HCT116 (cell line): ENCODE results near the gene PLD1. TPM values are rescaled to one million over a fixed set of nuclear protein-coding genes. Genes with fewer than 3 reads are reported as not detected.

Source experiments
- ATAC-seq: fragments of 200-7000 bp; cut with Tn5 transposase; 2 replicates; pipeline ENCODE4 v1.9.1; 2020; ENCODE audit warnings: mild to moderate bottlenecking, moderate library complexity
- BruUV-seq: library from RNA; stranded (reverse); fragments of 400-500 nt; replicated peaks from 2 replicates; lab custom pipeline; 2021; lab: Mats Ljungman, UMichigan
- CTCF ChIA-PET: fragments of 300-600 bp; sonication (Branson Sonifier 250); formaldehyde crosslinking; loops from one replicate; lab custom pipeline; 2021; ENCODE audit warnings: antibody characterized with exemption; lab: Charles Lee
- POLR2A ChIA-PET: fragments of 300-600, 350-600 bp; sonication (Branson Sonifier 250); formaldehyde crosslinking; loops from one replicate; lab custom pipeline; 2021; ENCODE audit warnings: antibody characterized with exemption; lab: Charles Lee
- RAD21 ChIA-PET, 2 experiments: fragments of 300-600 bp; sonication (Branson Sonifier 250); formaldehyde crosslinking; loops; one replicate each; lab custom pipeline; 2023; ENCODE audit warnings: low total read pairs in 2 of 2; ENCODE audit not compliant: uncharacterized antibody in 2 of 2, unreplicated experiment in 2 of 2, low non-redundant PET in 1 of 2; lab: Charles Lee
- DNase-seq: peaks from one replicate; pipeline ENCODE4 v3.0.0-alpha.2; 2010; ENCODE audit warnings: low read depth, low spot score
- H2AFZ ChIP-seq: fragments of 200-600 bp; shearing (Covaris generic), sonication (generic); 2 replicates; pipeline ENCODE4 v1.6.1; 2017; ENCODE audit warnings: low read depth, mixed run types, mixed read lengths, antibody characterized with exemption, low read length; ENCODE audit not compliant: poor library complexity, severe bottlenecking
- H3K27ac ChIP-seq: 2 replicates; pipeline ENCODE4 v1.5.1; 2012; ENCODE audit warnings: low read depth, low read length
- H3K27me3 ChIP-seq: fragments of 200-600 bp; sonication (generic); 2 replicates; pipeline ENCODE4 v1.6.1; 2016; ENCODE audit warnings: mixed run types, low read length, mixed read lengths; ENCODE audit not compliant: insufficient read depth
- H3K36me3 ChIP-seq, 2 experiments: fragments of 200-500 bp in 1 of 2; fragments of 200-600 bp in 1 of 2; sonication (Bioruptor generic) in 1 of 2; sonication (generic) in 1 of 2; 2 replicates each; pipeline versions ENCODE4 v1.5.1 to v1.6.1; 2014 to 2016; ENCODE audit warnings: low read length in 2 of 2, inconsistent platforms in 1 of 2, mixed read lengths in 1 of 2, mixed run types in 1 of 2; ENCODE audit not compliant: insufficient read depth in 2 of 2, control insufficient read depth in 1 of 2
- H3K4me1 ChIP-seq, 2 experiments: fragments of 200-600 bp in 1 of 2; sonication (generic) in 1 of 2; 2 replicates each; pipeline versions ENCODE4 v1.5.1 to v1.6.1; 2012 to 2017; ENCODE audit warnings: low read length in 2 of 2, inconsistent platforms in 1 of 2, mild to moderate bottlenecking in 1 of 2, mixed read lengths in 1 of 2, mixed run types in 1 of 2, moderate library complexity in 1 of 2; ENCODE audit not compliant: insufficient read depth in 2 of 2, control insufficient read depth in 1 of 2
- H3K4me2 ChIP-seq: fragments of 200-600 bp; sonication (generic); 2 replicates; pipeline ENCODE4 v1.6.1; 2017; ENCODE audit warnings: mixed run types, low read length, mixed read lengths
- H3K4me3 ChIP-seq, 2 experiments: fragments of 200-600 bp in 1 of 2; sonication (generic) in 1 of 2; replicated peaks in 1 of 2; 2 replicates each; pipeline ENCODE4 v1.5.1; 2011 to 2016; ENCODE audit warnings: low read length in 2 of 2, control low read depth in 1 of 2, low read depth in 1 of 2, mild to moderate bottlenecking in 1 of 2, mixed read lengths in 1 of 2, mixed run types in 1 of 2
- H3K79me2 ChIP-seq: fragments of 200-600 bp; sonication (generic); 2 replicates; pipeline ENCODE4 v1.6.1; 2017; ENCODE audit warnings: mild to moderate bottlenecking, mixed run types, low read length, moderate library complexity, mixed read lengths; ENCODE audit not compliant: insufficient read depth
- H3K9ac ChIP-seq: fragments of 200-600 bp; sonication (generic); 2 replicates; pipeline ENCODE4 v1.6.1; 2016; ENCODE audit warnings: low read length, mixed read lengths
- H3K9me2 ChIP-seq: fragments of 200-600 bp; sonication (generic), shearing (Covaris generic); 2 replicates; pipeline ENCODE4 v1.6.1; 2017; ENCODE audit warnings: mixed run types, mild to moderate bottlenecking, moderate library complexity; ENCODE audit not compliant: insufficient read depth
- H3K9me3 ChIP-seq, 2 experiments: fragments of 200-500 bp in 1 of 2; fragments of 200-600 bp in 1 of 2; sonication (Bioruptor generic) in 1 of 2; sonication (generic) in 1 of 2; 2 replicates each; pipeline ENCODE4 v1.6.1; 2014 to 2017; ENCODE audit warnings: low read length in 2 of 2, mixed read lengths in 2 of 2, inconsistent platforms in 1 of 2, low read depth in 1 of 2, mild to moderate bottlenecking in 1 of 2, mixed run types in 1 of 2, moderate library complexity in 1 of 2; ENCODE audit not compliant: control insufficient read depth in 1 of 2, insufficient read depth in 1 of 2
- H4K20me1 ChIP-seq: fragments of 200-600 bp; sonication (generic), shearing (Covaris generic); 2 replicates; pipeline ENCODE4 v1.6.1; 2017; ENCODE audit warnings: mixed run types, mild to moderate bottlenecking, moderate library complexity; ENCODE audit not compliant: insufficient read depth
- CEBPB ChIP-seq: IDR thresholded peaks from 2 replicates; pipeline ENCODE4 v1.6.1; 2012; ENCODE audit warnings: low read depth
- CTCF ChIP-seq, 3 experiments: fragments of 200-600 bp in 1 of 3; sonication (generic) in 1 of 3; IDR thresholded peaks in 2 of 3; conservative IDR thresholded peaks in 1 of 3; 2 replicates each; pipeline ENCODE4 v1.5.1; 2012 to 2017; ENCODE audit warnings: low read depth in 2 of 3, low read length in 2 of 3, antibody characterized with exemption in 1 of 3, borderline replicate concordance in 1 of 3, control low read depth in 1 of 3, mild to moderate bottlenecking in 1 of 3, mixed read lengths in 1 of 3, mixed run types in 1 of 3, moderate library complexity in 1 of 3; ENCODE audit not compliant: insufficient read depth in 1 of 3
- EZH2 ChIP-seq: fragments of 200-600 bp; sonication (generic); IDR thresholded peaks from 2 replicates; pipeline ENCODE4 v1.6.1; 2017; ENCODE audit warnings: antibody characterized with exemption, mixed run types
- EZH2phosphoT487 ChIP-seq: fragments of 200-600 bp; IDR thresholded peaks from 2 replicates; pipeline ENCODE4 v1.6.1; 2018; ENCODE audit warnings: antibody characterized with exemption, borderline replicate concordance
- JUND ChIP-seq: IDR thresholded peaks from 2 replicates; pipeline ENCODE4 v1.6.1; 2012
- MAX ChIP-seq: IDR thresholded peaks from 2 replicates; pipeline ENCODE4 v1.6.1; 2012
- POLR2AphosphoS5 ChIP-seq: IDR thresholded peaks from 2 replicates; pipeline ENCODE4 v1.6.1; 2011; ENCODE audit warnings: mild to moderate bottlenecking, low read depth, low read length, moderate library complexity
- RAD21 ChIP-seq: IDR thresholded peaks from 2 replicates; pipeline ENCODE4 v1.6.1; 2012; ENCODE audit warnings: low read depth, mild to moderate bottlenecking
- SIN3A ChIP-seq: IDR thresholded peaks from 2 replicates; pipeline ENCODE4 v1.6.1; 2012; ENCODE audit warnings: low read depth
- SP1 ChIP-seq: IDR thresholded peaks from 2 replicates; pipeline ENCODE4 v1.6.1; 2012; ENCODE audit warnings: low read depth
- TCF7L2 ChIP-seq: IDR thresholded peaks from 2 replicates; pipeline ENCODE4 v1.7.0; 2011; ENCODE audit warnings: borderline replicate concordance, inconsistent platforms; ENCODE audit not compliant: insufficient read depth, insufficient read length; ENCODE audit errors: extremely low read depth
- YY1 ChIP-seq: IDR thresholded peaks from 2 replicates; pipeline ENCODE4 v1.6.1; 2011; ENCODE audit warnings: low read length, low read depth, moderate library complexity, mild to moderate bottlenecking; ENCODE audit not compliant: insufficient replicate concordance; ENCODE audit errors: extremely low read depth
- ZFX ChIP-seq: fragments of 450-650 bp; IDR thresholded peaks from 2 replicates; pipeline ENCODE4 v1.6.1; 2017
- ZNF274 ChIP-seq: fragments of 200-500 bp; sonication (Bioruptor generic); IDR thresholded peaks from 2 replicates; pipeline ENCODE4 v1.6.1; 2014; ENCODE audit warnings: mild to moderate bottlenecking, low read depth, low read length, inconsistent platforms
- intact Hi-C: fragments of 100-400 bp; cut with micrococcal nuclease; formaldehyde crosslinking; loops from 2 replicates; pipeline ENCODE4 v1.10.0; 2022
- total RNA-seq: library from RNA; stranded (reverse); gene quantifications from one replicate; pipeline ENCODE4 v1.2.1, GENCODE V29; 2021; ENCODE audit not compliant: unreplicated experiment
- TF ChIP-seq, protein P1 (sequence below): IDR thresholded peaks from 2 replicates; pipeline ENCODE4 v1.6.1; 2012; ENCODE audit warnings: low read depth
- TF ChIP-seq, protein P2 (sequence below): IDR thresholded peaks from 2 replicates; pipeline ENCODE4 v1.6.1; 2011; ENCODE audit warnings: mild to moderate bottlenecking, low read length, moderate library complexity; ENCODE audit not compliant: insufficient replicate concordance; ENCODE audit errors: extremely low read depth
- TF ChIP-seq, protein P3 (sequence below): IDR thresholded peaks from 2 replicates; pipeline ENCODE4 v1.6.1; 2012

Gene PLD1
- total RNA-seq, 1 experiment from 2014 or later = 8.4 TPM

GRCh38 chr3:171832989-171833388 is 22.7 kb upstream of the PLD1 start:
- Histone ChIP-seq H4K20me1 (no peaks in the 10 kb centered on the region), H3K4me2 (no peak overlapping the region), H3K4me3 (no peak overlapping the region), H3K27me3 (no peaks in the 10 kb centered on the region), H3K4me1 (peaks cover 3 to 8% of the 10 kb centered on the region in 2 experiments; a peak in 2 of 4 replicates), H3K9ac (no peak overlapping the region), H3K27ac (no peak overlapping the region), H3K79me2 (no peaks in the 10 kb centered on the region), H3K9me2 (no peaks in the 10 kb centered on the region), H3K36me3 (no peaks in the 10 kb centered on the region), H3K9me3 (no peaks in the 10 kb centered on the region), H2AFZ (no peak overlapping the region)
- DNase-seq = no peak
- TF ChIP-seq, protein P1, sequence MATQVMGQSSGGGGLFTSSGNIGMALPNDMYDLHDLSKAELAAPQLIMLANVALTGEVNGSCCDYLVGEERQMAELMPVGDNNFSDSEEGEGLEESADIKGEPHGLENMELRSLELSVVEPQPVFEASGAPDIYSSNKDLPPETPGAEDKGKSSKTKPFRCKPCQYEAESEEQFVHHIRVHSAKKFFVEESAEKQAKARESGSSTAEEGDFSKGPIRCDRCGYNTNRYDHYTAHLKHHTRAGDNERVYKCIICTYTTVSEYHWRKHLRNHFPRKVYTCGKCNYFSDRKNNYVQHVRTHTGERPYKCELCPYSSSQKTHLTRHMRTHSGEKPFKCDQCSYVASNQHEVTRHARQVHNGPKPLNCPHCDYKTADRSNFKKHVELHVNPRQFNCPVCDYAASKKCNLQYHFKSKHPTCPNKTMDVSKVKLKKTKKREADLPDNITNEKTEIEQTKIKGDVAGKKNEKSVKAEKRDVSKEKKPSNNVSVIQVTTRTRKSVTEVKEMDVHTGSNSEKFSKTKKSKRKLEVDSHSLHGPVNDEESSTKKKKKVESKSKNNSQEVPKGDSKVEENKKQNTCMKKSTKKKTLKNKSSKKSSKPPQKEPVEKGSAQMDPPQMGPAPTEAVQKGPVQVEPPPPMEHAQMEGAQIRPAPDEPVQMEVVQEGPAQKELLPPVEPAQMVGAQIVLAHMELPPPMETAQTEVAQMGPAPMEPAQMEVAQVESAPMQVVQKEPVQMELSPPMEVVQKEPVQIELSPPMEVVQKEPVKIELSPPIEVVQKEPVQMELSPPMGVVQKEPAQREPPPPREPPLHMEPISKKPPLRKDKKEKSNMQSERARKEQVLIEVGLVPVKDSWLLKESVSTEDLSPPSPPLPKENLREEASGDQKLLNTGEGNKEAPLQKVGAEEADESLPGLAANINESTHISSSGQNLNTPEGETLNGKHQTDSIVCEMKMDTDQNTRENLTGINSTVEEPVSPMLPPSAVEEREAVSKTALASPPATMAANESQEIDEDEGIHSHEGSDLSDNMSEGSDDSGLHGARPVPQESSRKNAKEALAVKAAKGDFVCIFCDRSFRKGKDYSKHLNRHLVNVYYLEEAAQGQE = no peak
- TF ChIP-seq EZH2 (no peak), SIN3A (no peak), MAX (no peak), RAD21 (no peak), ZNF274 (no peak), ZFX (no peak), CTCF (IDR thresholded peaks at IDR 0.05 in 2 of 3, conservative IDR thresholded peaks at IDR 0.05 in 1 of 3; ENCODE audit: borderline replicate concordance in 1 of 3, insufficient read depth in 1 of 3, low read depth in 2 of 3, low read length in 2 of 3) (no peak), JUND (no peak), SP1 (no peak), YY1 (no peak), EZH2phosphoT487 (no peak), TCF7L2 (no peak), POLR2AphosphoS5 (no peak), CEBPB (no peak)
- TF ChIP-seq, protein P2, sequence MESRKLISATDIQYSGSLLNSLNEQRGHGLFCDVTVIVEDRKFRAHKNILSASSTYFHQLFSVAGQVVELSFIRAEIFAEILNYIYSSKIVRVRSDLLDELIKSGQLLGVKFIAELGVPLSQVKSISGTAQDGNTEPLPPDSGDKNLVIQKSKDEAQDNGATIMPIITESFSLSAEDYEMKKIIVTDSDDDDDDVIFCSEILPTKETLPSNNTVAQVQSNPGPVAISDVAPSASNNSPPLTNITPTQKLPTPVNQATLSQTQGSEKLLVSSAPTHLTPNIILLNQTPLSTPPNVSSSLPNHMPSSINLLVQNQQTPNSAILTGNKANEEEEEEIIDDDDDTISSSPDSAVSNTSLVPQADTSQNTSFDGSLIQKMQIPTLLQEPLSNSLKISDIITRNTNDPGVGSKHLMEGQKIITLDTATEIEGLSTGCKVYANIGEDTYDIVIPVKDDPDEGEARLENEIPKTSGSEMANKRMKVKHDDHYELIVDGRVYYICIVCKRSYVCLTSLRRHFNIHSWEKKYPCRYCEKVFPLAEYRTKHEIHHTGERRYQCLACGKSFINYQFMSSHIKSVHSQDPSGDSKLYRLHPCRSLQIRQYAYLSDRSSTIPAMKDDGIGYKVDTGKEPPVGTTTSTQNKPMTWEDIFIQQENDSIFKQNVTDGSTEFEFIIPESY = no peak
- TF ChIP-seq, protein P3, sequence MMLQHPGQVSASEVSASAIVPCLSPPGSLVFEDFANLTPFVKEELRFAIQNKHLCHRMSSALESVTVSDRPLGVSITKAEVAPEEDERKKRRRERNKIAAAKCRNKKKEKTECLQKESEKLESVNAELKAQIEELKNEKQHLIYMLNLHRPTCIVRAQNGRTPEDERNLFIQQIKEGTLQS = no peak
- ATAC-seq = no peak
- CTCF ChIA-PET = interaction anchor here (1.2 to 2.6 kb wide), 3 partner anchors 61 to 871 kb away, joined by 4 to 19 read pairs (median 11); no protein-coding TSS in a partner anchor
- RAD21 ChIA-PET = no interaction called here
- intact Hi-C loops = loop anchor here (5.0 to 10.0 kb wide), 2 partner anchors 268 to 646 kb away; no protein-coding TSS in a partner anchor
- BruUV-seq = no TSS peak
- POLR2A ChIA-PET = no interaction called here
